GM20000 (cell line): Measurements from ENCODE around the gene AVPR2.
A peak's percentile ranks its signal among the peaks of the same experiment; 100 is the strongest.

Experiments used
- DNase-seq: peaks from one replicate; pipeline ENCODE4 v3.0.0; 2012; ENCODE audit warnings: low spot score
- CTCF ChIP-seq: IDR thresholded peaks from 2 replicates; pipeline ENCODE4 v1.5.1; 2012; ENCODE audit warnings: mild to moderate bottlenecking, control low read depth; ENCODE audit errors: extremely low read depth, missing control alignments

The AVPR2 gene

GRCh38 chrX:153950127-153950526 lies 45.7 kb downstream of the AVPR2 start:
- TF ChIP-seq CTCF = no peak
- DNase-seq = no peak

- TF ChIP-seq CTCF = no peak
- DNase-seq = no peak
These were observed 47.4 kb downstream of the AVPR2 start for GRCh38 chrX:153951683-153952372.

- no peak for TF ChIP-seq CTCF
- DNase-seq = no peak
These were observed 48.0 kb downstream of the AVPR2 start for GRCh38 chrX:153952373-153953026.

- peak; percentile 86 for DNase-seq
- TF ChIP-seq CTCF = peak; percentile 72
These were observed 48.9 kb downstream of the AVPR2 start for GRCh38 chrX:153953342-153953830.

GRCh38 chrX:153953892-153954557 lies 49.6 kb downstream of the AVPR2 start:
- no peak for TF ChIP-seq CTCF
- DNase-seq = no peak

GRCh38 chrX:153954558-153955227 lies 50.2 kb downstream of the AVPR2 start:
- no peak for DNase-seq
- no peak for TF ChIP-seq CTCF
